VCaP (cell line): ENCODE measurements around the gene CD300H.

ENCODE experiments used
- H3K27ac ChIP-seq: fragments of 450-650 bp; 2 replicates; pipeline ENCODE4 v1.5.1; 2017
- TF ChIP-seq, protein P1 (sequence below): fragments of 450-650 bp; conservative IDR thresholded peaks from 2 replicates; pipeline ENCODE4 v1.5.1; 2017; ENCODE audit warnings: mild to moderate bottlenecking, moderate library complexity

CD300H gene

GRCh38 chr17:74598346-74599022, 31.2 kb upstream of the CD300H start:
- TF ChIP-seq, protein P1, sequence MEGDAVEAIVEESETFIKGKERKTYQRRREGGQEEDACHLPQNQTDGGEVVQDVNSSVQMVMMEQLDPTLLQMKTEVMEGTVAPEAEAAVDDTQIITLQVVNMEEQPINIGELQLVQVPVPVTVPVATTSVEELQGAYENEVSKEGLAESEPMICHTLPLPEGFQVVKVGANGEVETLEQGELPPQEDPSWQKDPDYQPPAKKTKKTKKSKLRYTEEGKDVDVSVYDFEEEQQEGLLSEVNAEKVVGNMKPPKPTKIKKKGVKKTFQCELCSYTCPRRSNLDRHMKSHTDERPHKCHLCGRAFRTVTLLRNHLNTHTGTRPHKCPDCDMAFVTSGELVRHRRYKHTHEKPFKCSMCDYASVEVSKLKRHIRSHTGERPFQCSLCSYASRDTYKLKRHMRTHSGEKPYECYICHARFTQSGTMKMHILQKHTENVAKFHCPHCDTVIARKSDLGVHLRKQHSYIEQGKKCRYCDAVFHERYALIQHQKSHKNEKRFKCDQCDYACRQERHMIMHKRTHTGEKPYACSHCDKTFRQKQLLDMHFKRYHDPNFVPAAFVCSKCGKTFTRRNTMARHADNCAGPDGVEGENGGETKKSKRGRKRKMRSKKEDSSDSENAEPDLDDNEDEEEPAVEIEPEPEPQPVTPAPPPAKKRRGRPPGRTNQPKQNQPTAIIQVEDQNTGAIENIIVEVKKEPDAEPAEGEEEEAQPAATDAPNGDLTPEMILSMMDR: no peak

GRCh38 chr17:74597069-74597790, 29.9 kb upstream of the CD300H start:
- TF ChIP-seq, protein P1: no peak
- no peak overlapping the region for H3K27ac ChIP-seq

More at GRCh38 chr17:74598346-74599022, 31.2 kb upstream of the CD300H start:
- no peak overlapping the region for H3K27ac ChIP-seq

- TF ChIP-seq, protein P1: no peak
- H3K27ac ChIP-seq: no peak overlapping the region
These were observed 27.9 kb upstream of the CD300H start for GRCh38 chr17:74595037-74595750.

GRCh38 chr17:74592087-74592990, 25.0 kb upstream of the CD300H start, which contains the start of gene CD300LD:
Gene CD300LD, minus strand, starts transcription at chr17:74592283. Its CDS starts 81 bp downstream, at chr17:74592202.
- TF ChIP-seq, protein P1: no peak
- no peak within 1 kb of the TSS for H3K27ac ChIP-seq

GRCh38 chr17:74591503-74591902, 24.2 kb upstream of the CD300H start:
- TF ChIP-seq, protein P1: no peak
- H3K27ac ChIP-seq: no peak overlapping the region

DNA sequence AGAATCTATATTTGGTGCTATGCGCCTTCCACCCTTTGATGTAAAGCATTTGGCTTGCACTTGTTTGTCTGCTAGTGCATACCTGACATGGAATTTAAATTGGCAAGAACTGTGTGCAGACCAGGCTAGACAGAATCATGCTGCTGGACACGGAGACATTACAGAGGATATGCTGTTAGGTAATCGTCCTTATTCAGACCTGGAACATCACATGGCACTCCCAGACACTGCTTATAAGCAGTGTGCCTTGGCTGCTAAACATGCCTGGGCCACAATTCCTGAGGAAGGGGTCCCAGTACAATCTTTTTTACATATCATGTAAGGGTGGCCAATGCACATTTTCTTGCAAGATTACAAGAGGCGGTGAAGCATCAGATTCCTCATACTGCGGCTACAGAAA, 18.4 kb upstream of the CD300H start:
- TF ChIP-seq, protein P1: no peak
- no peak overlapping the region for H3K27ac ChIP-seq
